CD4-positive, alpha-beta T cell treated with Interleukin-15 for 1 hour (primary cell): ENCODE results near the gene SMG6.
"Not testable (repeated sequence)": the region's sequence is repeated elsewhere in the genome, so short reads cannot be mapped to it uniquely, and the experiment has no call there.

Experiments
- DNase-seq: peaks from one replicate; pipeline ENCODE4 v3.0.0-alpha.2; 2020

The SMG6 gene

DNA sequence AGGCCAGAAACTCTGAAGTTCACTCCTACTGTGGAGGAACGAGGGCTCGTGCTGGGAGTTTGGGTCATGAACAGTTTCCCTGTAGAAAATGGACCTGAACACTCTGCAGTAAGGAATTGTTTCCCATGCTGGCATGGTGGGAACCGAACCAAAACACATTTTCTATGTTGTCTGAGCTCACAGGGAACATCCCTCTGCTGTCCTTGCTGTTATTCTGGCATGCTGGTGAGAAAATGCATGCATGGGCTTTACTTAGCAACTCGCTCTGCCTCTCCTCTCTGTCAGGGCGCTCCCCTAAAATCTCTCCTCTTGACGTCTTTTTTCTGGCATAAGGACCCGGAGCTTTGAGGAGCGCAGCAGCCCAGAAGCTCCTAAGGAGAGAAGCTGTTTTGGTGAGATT, 283.9 kb downstream of the SMG6 start:
- no peak for DNase-seq

DNA sequence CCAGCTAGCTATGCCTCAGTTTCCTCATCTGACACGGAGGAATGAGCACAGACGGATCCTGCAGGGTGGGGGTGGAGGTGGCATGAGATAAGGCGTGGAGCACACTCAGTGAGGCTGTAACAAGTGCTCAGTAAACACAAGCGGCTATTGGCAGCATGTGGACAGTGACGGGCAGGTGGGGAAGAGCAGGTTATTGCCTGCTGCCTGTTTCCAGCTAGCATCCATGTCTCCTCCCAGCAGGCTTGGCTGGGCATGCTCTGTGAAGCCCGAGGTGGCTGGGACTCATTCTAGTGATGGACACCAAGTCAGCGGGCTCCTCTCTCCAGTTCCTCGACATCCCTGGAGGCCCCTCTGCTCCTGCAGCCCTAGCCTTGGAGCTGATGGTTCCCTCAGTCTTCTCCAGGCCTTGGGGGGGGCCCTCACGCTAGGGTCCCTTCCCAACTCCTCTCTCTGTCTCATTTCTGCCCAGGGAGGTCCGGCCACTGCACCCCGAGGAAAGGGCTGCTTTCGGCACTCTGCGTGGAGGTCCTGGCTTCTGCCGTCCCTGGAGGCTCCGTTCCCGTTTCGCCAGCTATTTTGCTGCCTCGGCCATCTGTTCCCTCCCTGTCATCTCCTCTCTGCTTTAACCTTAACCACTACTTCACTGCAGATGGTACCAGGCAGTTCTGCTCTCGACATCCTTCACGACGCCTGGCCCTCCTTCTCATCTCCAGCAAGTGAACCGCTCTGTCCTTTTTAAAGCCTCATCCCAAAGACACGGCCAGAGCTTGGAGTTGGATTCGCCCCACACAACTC, 284.7 kb downstream of the SMG6 start:
- DNase-seq: no peak

DNA sequence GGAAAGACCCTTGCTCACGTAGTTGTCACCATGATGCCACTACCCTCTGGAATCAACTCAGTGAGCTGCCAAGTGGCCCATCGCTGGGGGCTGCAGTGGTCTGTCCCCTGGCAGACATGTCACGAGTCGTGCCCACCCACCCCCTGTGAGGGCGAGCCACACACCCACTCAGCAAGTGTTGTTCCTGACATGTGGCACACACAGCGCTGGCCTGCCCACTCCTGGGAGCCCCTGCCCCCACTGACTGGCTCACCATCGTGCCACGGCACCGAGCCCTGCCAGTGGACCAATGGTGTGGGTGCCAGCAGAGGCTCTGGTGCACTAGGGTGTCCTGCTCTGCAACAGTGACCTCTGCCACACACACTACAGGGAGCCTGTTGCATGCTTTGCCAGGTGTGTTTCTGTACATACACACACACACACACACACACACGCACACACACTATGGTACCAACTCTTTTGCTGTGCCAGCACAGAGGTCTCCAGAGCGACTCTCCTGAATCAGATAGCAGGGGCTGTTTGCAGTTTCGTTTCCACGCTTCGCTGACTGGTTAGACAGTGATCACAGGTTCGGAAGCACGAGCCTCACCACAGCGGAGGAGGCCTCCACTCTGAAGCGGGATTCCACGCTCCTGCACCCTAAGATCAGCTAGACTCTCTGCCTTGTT, 286.2 kb downstream of the SMG6 start:
- DNase-seq: no peak

DNA sequence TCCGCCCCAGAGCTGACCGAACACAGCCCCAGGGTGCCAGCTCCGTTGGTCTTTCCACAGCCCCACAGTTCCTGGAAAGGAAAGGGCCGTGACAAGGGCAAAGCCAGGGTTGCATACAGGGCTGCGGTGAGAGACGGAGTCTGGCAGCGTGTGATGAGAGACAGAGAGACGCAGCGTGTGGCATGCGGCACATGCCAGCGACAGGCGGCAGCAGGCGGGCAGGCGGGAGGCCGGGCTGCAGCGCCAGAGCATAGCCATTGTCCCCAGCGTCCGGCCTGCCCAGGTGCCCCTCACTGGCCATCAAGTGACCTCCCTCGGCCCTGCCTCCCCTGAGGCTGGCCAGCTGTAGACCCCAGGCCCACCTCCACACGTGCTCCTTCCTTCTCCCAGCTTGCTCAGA, 287.1 kb downstream of the SMG6 start:
- no peak for DNase-seq

DNA sequence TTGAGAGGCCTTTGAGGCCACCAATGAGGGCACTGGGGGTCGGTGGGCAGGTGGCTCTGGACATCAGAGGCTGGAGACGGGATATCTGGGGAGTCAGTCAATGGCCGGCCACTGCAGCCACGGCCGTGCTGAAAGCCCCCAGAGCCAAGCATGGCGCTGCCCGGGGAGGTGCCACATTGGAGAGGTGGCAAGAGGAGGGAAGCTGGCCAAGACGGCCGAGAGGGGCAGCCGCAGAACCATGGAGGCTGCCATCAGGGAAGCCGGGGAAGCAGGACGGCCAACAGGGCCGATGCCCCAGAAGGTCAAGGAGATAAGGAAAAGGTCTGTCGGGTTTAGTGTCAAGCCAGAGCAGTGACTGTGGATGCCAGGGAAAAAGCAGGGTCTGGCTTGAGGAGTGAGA, 288.3 kb downstream of the SMG6 start:
- no peak for DNase-seq

DNA sequence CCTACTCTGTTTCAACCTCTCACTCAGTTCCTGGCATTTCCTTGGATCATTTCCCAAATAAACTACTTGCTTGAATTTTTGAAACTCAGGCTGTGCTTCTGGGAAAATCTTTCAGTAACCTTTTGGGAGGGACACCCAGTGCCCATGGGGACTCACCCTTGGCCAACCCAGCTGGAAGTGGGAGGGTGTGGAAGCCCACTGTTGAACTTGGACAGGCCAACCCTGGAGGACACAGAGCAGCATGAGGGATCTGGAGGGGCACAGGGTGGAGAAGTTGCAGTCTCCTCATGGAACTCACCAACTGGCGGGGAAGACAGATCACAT, 289.6 kb downstream of the SMG6 start:
- DNase-seq: no peak

DNA sequence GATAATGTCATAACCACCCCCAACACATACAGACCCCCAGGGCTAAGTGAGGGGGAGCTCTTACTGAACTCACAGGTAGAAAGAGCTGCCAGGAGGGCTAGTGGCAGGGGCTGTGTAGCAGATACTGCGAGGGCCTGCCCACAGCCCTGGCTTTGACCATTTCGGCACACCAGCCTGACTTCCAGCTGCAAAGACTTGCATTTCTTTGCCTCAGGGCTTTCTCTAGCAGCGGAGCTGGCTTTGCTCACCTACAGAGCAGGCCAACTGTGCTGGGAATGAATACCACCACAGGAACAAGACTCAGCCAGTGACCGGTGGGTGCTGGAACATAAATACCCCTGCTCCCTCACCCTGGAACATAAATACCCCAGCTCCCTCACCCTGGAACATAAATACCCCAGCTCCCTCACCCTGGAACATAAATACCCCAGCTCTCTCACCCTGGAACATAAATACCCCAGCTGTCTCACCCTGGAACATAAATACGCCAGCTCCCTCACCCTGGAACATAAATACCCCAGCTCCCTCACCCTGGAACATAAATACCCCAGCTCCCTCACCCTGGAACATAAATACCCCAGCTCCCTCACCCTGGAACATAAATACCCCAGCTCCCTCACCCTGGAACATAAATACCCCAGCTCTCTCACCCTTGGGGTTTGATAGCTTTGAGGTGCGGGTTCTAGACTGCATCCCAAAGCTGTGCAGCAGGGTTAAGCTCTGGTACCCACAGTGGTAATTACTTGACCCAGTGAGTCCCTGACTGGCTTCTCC, 290.2 kb downstream of the SMG6 start:
- not testable (repeated sequence) for DNase-seq

DNA sequence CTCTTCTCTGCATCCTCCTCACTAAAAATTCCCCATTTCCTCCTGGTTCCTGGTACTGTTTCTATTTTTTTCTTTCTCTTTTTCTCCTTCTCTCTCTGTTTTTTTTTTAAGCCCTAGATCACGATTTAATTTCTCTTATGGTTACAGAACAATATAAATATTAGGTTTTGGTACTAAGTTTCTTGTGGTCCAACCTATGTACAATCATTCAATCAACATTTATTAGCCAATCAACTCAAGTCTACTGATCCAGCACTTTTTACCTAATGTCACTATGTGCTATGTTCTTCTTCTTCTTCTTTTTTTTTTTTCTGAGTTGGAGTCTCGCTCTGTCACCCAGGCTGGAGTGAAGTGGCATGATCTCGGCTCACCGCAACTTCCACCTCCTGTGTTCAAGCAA, 291.1 kb downstream of the SMG6 start:
- DNase-seq: no peak

DNA sequence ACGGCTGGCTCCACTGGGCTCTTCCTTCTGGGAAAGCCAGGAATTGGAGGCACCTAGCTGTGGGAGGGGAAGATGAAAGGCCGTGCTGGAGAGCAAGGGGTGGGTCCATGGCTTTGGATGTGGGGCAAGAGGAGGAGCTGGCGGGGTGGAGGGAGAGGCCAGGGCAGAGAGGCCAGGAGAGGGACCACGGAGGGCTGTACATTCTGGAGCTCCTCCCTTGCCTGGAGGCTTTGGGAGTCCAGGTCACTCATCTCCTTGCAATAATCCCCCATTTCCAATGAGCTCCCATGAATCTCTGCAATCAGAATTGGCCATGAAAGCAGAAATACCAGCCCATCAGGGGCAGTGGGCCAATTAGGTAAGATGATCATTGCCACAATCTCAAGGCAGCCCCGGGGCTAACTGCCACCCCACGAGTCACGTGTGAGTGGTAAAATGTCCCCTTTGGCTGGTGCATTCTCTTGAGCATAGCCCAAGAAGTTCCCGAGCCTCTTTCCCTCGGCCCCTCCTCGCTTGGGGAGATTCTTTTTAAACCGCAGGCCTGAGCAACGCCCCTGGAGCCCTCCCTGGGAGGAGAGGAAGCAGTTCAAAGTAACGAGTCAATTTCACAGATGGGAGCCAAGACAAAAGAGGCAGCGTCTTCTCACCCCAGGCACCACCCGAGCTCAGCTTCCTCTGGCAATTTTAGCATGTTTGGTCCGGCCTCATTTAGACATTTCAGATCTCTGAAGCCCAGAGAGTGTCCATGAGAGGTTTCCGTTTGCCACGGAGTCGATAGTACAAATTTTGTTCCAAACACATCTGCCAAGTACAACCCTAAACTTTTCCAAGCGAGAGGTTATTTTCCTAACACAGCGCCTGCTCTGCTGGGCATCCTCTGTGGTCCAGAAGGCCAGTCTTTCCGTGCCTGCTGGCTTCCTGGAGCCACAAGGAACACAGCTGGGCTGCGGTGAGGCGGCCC, 291.9 kb downstream of the SMG6 start:
- DNase-seq: no peak
